Mucosa of rectum (tissue), 2 donors: ENCODE measurements around the gene TTLL12.
A peak's percentile ranks its signal among the peaks of the same experiment; 100 is the strongest.

Experiments
- H3K27ac ChIP-seq, 2 donors: one replicate each; pipeline ENCODE4 v1.7.0; 2013; ENCODE audit warnings: inconsistent platforms in 2 of 2, low read depth in 2 of 2, low read length in 2 of 2
- H3K27me3 ChIP-seq, 2 donors: one replicate each; pipeline ENCODE4 v1.7.0; 2013; ENCODE audit warnings: low read length in 2 of 2; ENCODE audit not compliant: control insufficient read depth in 2 of 2, insufficient read depth in 2 of 2
- H3K36me3 ChIP-seq, 2 donors: one replicate each; pipeline ENCODE4 v1.7.0; 2013; ENCODE audit warnings: low read length in 2 of 2; ENCODE audit not compliant: control insufficient read depth in 2 of 2, insufficient read depth in 2 of 2
- H3K4me1 ChIP-seq, 2 donors: one replicate each; pipeline ENCODE4 v1.7.0; 2013; ENCODE audit warnings: low read length in 2 of 2, mild to moderate bottlenecking in 1 of 2; ENCODE audit not compliant: control insufficient read depth in 2 of 2, insufficient read depth in 2 of 2
- H3K4me3 ChIP-seq, 2 donors: one replicate each; pipeline ENCODE4 v1.7.0; 2013; ENCODE audit warnings: low read length in 2 of 2
- H3K9ac ChIP-seq, 2 donors: one replicate each; pipeline ENCODE4 v1.7.0; 2013; ENCODE audit warnings: low read length in 2 of 2, low read depth in 1 of 2, mild to moderate bottlenecking in 1 of 2
- H3K9me3 ChIP-seq, 2 donors: one replicate each; pipeline ENCODE4 v1.7.0; 2013; ENCODE audit warnings: low read length in 2 of 2; ENCODE audit not compliant: control insufficient read depth in 2 of 2
- donor health status: healthy.
- donor health status: Normal muscosa, but diverticular disease.

The TTLL12 gene

GRCh38 chr22:43200031-43200430, 13.1 kb upstream of the TTLL12 start:
- Histone ChIP-seq H3K27me3 (peaks cover 0 to 4% of the 10 kb centered on the region in 2 donors), H3K4me3 (no peak overlapping the region), H3K4me1 (no peaks in the 10 kb centered on the region), H3K9me3 (no peaks in the 10 kb centered on the region), H3K27ac (no peak overlapping the region), H3K36me3 (no peaks in the 10 kb centered on the region), H3K9ac (no peak overlapping the region)

GRCh38 chr22:43199541-43199940, 12.6 kb upstream of the TTLL12 start:
- H3K9me3 ChIP-seq, result no peaks in the 10 kb centered on the region
- no peak overlapping the region for H3K9ac ChIP-seq
- no peaks in the 10 kb centered on the region for H3K36me3 ChIP-seq
- no peak overlapping the region for H3K27ac ChIP-seq
- H3K4me3 ChIP-seq, result no peak overlapping the region
- no peaks in the 10 kb centered on the region for H3K4me1 ChIP-seq
- H3K27me3 ChIP-seq, result peaks cover 0 to 4% of the 10 kb centered on the region in 2 donors

DNA sequence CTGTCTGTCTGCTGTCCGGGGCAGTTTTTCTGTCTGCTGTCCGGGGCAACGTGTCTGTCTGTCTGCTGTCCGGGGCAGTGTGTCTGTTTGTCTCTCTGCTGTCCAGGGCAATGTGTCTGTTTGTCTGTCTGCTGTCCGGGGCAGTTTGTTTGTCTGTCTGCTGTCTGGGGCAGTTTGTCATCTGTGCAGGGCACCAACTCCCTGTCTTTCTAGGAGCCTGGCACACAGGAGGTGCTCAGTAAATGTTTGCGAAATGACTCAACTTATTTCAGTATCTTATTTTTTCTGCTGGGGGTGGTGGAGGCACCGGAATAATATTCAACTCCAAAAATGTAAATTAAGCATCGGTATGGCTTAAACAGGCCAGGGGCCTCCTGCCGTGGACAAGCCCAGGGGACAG, 12.0 kb upstream of the TTLL12 start:
- H3K9ac ChIP-seq, result no peak overlapping the region
- H3K27me3 ChIP-seq, result peaks cover 0 to 4% of the 10 kb centered on the region in 2 donors
- H3K4me1 ChIP-seq, result no peaks in the 10 kb centered on the region
- no peak overlapping the region for H3K4me3 ChIP-seq
- H3K9me3 ChIP-seq, result no peaks in the 10 kb centered on the region
- H3K27ac ChIP-seq, result no peak overlapping the region
- H3K36me3 ChIP-seq, result no peaks in the 10 kb centered on the region

GRCh38 chr22:43198126-43198525, 11.2 kb upstream of the TTLL12 start:
- Histone ChIP-seq H3K27me3 (peaks cover 0 to 4% of the 10 kb centered on the region in 2 donors), H3K27ac (no peak overlapping the region), H3K4me1 (no peaks in the 10 kb centered on the region), H3K36me3 (no peaks in the 10 kb centered on the region), H3K9me3 (no peaks in the 10 kb centered on the region), H3K9ac (no peak overlapping the region), H3K4me3 (no peak overlapping the region)

DNA sequence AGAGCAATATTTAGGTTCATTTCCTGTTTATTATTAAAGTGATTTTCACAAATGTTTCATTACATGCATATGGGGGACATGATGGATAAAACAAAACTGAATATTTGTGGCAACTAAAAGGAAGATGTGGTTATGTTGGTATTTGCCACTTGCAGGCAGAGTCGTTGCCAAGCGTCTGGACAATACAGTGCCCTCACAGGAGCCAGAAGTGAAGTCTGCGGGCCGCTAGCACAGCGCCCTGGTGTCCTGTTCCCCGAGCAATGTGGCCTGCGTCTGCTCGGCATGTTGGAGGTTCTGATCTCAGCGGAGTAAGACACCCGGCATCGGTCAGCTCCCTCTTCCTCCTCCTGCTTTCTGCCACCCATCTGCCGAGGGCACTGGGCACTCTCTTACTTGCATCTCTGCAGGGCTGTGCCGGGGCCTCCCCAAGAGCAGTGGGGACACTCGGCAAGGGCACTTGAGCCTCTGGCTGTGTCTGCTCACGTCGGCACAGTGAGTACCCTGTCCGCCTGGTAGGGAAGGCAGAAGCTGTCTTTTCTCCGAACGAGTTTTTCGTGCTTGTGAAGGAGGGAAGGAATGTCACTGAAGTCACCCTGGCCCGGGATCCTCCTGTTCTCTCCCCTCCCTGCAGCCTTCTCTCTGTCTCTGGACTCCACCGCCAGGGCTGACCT, 10.5 kb upstream of the TTLL12 start:
- H3K9me3 ChIP-seq, result no peaks in the 10 kb centered on the region
- H3K27me3 ChIP-seq, result peaks cover 0 to 8% of the 10 kb centered on the region in 2 donors
- H3K4me3 ChIP-seq, result no peak overlapping the region
- no peak overlapping the region for H3K9ac ChIP-seq
- no peaks in the 10 kb centered on the region for H3K4me1 ChIP-seq
- H3K27ac ChIP-seq, result no peak overlapping the region
- H3K36me3 ChIP-seq, result no peaks in the 10 kb centered on the region

GRCh38 chr22:43191831-43192230, 4.9 kb upstream of the TTLL12 start:
- Histone ChIP-seq H3K9me3 (peaks cover 0 to 2% of the 10 kb centered on the region in 2 donors), H3K27ac (no peak overlapping the region), H3K4me3 (no peak overlapping the region), H3K36me3 (no peaks in the 10 kb centered on the region), H3K9ac (no peak overlapping the region), H3K4me1 (peaks cover 0 to 4% of the 10 kb centered on the region in 2 donors), H3K27me3 (peaks cover 0 to 4% of the 10 kb centered on the region in 2 donors)

DNA sequence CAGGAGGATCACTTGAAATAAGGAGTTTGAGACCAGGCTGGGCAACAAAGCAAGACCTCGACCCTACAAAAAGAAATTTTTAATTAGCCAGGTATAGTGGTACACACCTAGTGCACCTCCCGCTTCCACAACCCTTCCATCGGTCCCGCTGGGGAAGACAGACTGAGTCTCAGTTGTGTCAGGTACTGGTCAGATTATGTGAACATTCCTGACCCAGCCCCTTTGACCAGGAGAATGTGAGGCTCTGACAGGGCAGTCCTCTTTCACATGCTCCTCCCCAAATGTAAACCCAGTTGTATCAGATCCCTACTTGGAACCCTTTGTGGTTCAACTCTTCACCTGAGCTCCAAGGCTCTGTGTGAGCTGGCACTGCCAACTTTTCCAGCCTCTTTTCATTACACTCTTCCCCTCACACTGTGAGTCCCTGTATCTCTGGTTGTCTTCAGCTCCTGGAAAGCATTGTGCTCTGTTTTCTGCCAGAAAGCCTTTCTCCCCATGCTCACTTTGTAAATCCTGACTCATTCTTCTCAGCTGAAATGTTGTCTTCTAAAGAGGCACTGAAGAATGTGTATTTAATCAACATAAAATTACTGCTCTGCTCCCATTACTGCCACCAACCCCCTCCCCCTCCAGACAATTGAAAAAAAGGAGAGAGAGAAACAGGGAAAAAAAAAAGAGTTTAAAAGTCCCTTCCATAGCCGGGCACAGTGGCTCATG, 2.1 kb upstream of the TTLL12 start:
- no peak overlapping the region for H3K9ac ChIP-seq
- peaks cover 11 to 17% of the 10 kb centered on the region in 2 donors for H3K4me1 ChIP-seq
- no peaks in the 10 kb centered on the region for H3K36me3 ChIP-seq
- H3K4me3 ChIP-seq, result no peak overlapping the region
- H3K9me3 ChIP-seq, result peaks cover 0 to 2% of the 10 kb centered on the region in 2 donors
- H3K27me3 ChIP-seq, result peaks cover 0 to 4% of the 10 kb centered on the region in 2 donors
- H3K27ac ChIP-seq, result no peak overlapping the region

GRCh38 chr22:43187171-43188099, 501 bp upstream of the TTLL12 start:
- Histone ChIP-seq H3K27me3 (no peaks in the 10 kb centered on the region), H3K36me3 (peaks cover 0 to 5% of the 10 kb centered on the region in 2 donors), H3K27ac (peak overlapping the region; percentile 92 to 96), H3K9ac (peak overlapping the region; percentile 63 to 76), H3K9me3 (peaks cover 0 to 2% of the 10 kb centered on the region in 2 donors), H3K4me1 (peaks cover 11 to 17% of the 10 kb centered on the region in 2 donors), H3K4me3 (peak overlapping the region; percentile 63 to 85)

DNA sequence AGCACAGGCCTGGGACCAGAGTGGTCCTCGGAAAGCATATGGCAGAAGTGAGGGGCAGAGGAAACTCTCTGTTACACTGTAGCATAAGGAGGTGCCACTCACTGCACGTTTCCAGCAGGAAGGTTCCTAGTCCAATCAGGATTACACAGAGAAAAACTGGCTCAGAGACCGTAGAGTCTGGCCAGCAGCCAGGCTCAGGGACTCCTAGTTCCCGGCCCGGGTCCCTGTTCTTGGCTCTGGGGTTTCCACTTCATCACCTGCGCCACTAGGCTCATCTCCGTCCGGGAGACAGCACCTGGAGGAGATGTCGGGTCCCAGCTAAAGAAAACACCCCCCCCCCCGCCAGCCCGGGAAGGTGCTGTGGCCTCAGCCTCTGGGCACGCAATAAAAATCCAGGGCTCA, 1.1 kb downstream of the TTLL12 start:
- Histone ChIP-seq H3K4me3 (peak overlapping the region; percentile 79 to 87), H3K27me3 (no peaks in the 10 kb centered on the region), H3K27ac (peak overlapping the region; percentile 32 to 82), H3K9me3 (no peaks in the 10 kb centered on the region), H3K9ac (peak overlapping the region in 1 of 2 donors; percentile 86), H3K36me3 (peaks cover 0 to 14% of the 10 kb centered on the region in 2 donors), H3K4me1 (peaks cover 11 to 17% of the 10 kb centered on the region in 2 donors)
